IPS-11a (cell line): ENCODE results near the gene GK.
A peak's percentile ranks its signal among the peaks of the same experiment; 100 is the strongest.
"Not testable (repeated sequence)": the region's sequence is repeated elsewhere in the genome, so short reads cannot be mapped to it uniquely, and the experiment has no call there.

Experiments
- H3K4me3 ChIP-seq: one replicate; pipeline ENCODE4 v1.5.1; 2013; ENCODE audit warnings: low read depth, low read length, control low read depth

GK gene

GRCh38 chrX:30652527-30653414 lies 452 bp upstream of the GK start:
- H3K4me3 ChIP-seq, result peak overlapping the region; percentile 51

- not testable (repeated sequence) for H3K4me3 ChIP-seq
Observed at GRCh38 chrX:30654386-30654785, 1.2 kb downstream of the GK start.

- no peak overlapping the region for H3K4me3 ChIP-seq
Observed at GRCh38 chrX:30654989-30655607, 1.9 kb downstream of the GK start.

GRCh38 chrX:30655991-30656390 lies 2.8 kb downstream of the GK start:
- no peak overlapping the region for H3K4me3 ChIP-seq

GRCh38 chrX:30657196-30658161 lies 4.3 kb downstream of the GK start:
- no peak overlapping the region for H3K4me3 ChIP-seq

GRCh38 chrX:30659421-30659820 lies 6.2 kb downstream of the GK start:
- H3K4me3 ChIP-seq, result no peak overlapping the region

- no peak overlapping the region for H3K4me3 ChIP-seq
Observed at GRCh38 chrX:30661228-30661627, 8.0 kb downstream of the GK start.

GRCh38 chrX:30663322-30663721 lies 10.1 kb downstream of the GK start:
- H3K4me3 ChIP-seq, result no peak overlapping the region

GRCh38 chrX:30665471-30665870 lies 12.2 kb downstream of the GK start:
- H3K4me3 ChIP-seq, result no peak overlapping the region

GRCh38 chrX:30666094-30666493 lies 12.9 kb downstream of the GK start:
- no peak overlapping the region for H3K4me3 ChIP-seq

- H3K4me3 ChIP-seq, result no peak overlapping the region
Observed at GRCh38 chrX:30668581-30668980, 15.4 kb downstream of the GK start.

- H3K4me3 ChIP-seq, result not testable (repeated sequence)
Observed at GRCh38 chrX:30671189-30671588, 18.0 kb downstream of the GK start.

GRCh38 chrX:30673127-30673796 lies 20.0 kb downstream of the GK start:
- H3K4me3 ChIP-seq, result no peak overlapping the region

- H3K4me3 ChIP-seq, result no peak overlapping the region
Observed at GRCh38 chrX:30673884-30674598, 20.8 kb downstream of the GK start.

- no peak overlapping the region for H3K4me3 ChIP-seq
Observed at GRCh38 chrX:30674799-30675198, 21.6 kb downstream of the GK start.

- no peak overlapping the region for H3K4me3 ChIP-seq
Observed at GRCh38 chrX:30679369-30679768, 26.1 kb downstream of the GK start.

GRCh38 chrX:30680618-30681017 lies 27.4 kb downstream of the GK start:
- H3K4me3 ChIP-seq, result no peak overlapping the region

- no peak overlapping the region for H3K4me3 ChIP-seq
Observed at GRCh38 chrX:30688641-30689040, 35.4 kb downstream of the GK start.

- no peak overlapping the region for H3K4me3 ChIP-seq
Observed at GRCh38 chrX:30689116-30689515, 35.9 kb downstream of the GK start.

GRCh38 chrX:30690330-30690729 lies 37.1 kb downstream of the GK start:
- no peak overlapping the region for H3K4me3 ChIP-seq
